GM10266 (cell line): ENCODE results near the gene TRIM72.
"Not testable (repeated sequence)": the region's sequence is repeated elsewhere in the genome, so short reads cannot be mapped to it uniquely, and the experiment has no call there.

ENCODE experiments used
- DNase-seq: peaks from one replicate; pipeline ENCODE4 v3.0.0; 2012; ENCODE audit errors: extremely low spot score
- CTCF ChIP-seq: IDR thresholded peaks from 2 replicates; pipeline ENCODE4 v1.5.1; 2012; ENCODE audit warnings: mild to moderate bottlenecking, low read depth; ENCODE audit not compliant: control insufficient read depth, insufficient read depth; ENCODE audit errors: missing control alignments

The TRIM72 gene

GRCh38 chr16:31229501-31229900 is 15.6 kb downstream of the TRIM72 start:
- no peak for TF ChIP-seq CTCF
- DNase-seq: peak; percentile 14

GRCh38 chr16:31238041-31238440 is 24.1 kb downstream of the TRIM72 start:
- no peak for TF ChIP-seq CTCF
- no peak for DNase-seq

- no peak for DNase-seq
Observed at GRCh38 chr16:31242206-31242605, 28.3 kb downstream of the TRIM72 start.

GRCh38 chr16:31243734-31244670 is 30.1 kb downstream of the TRIM72 start:
- DNase-seq: peak; percentile 35
- TF ChIP-seq CTCF: no peak

More at GRCh38 chr16:31242206-31242605, 28.3 kb downstream of the TRIM72 start:
- no peak for TF ChIP-seq CTCF

- not testable (repeated sequence) for DNase-seq
Observed at GRCh38 chr16:31245598-31245997, 31.7 kb downstream of the TRIM72 start.

- no peak for DNase-seq
- TF ChIP-seq CTCF: no peak
Observed at GRCh38 chr16:31246296-31246695, 32.4 kb downstream of the TRIM72 start.

GRCh38 chr16:31248344-31248743 is 34.4 kb downstream of the TRIM72 start:
- TF ChIP-seq CTCF: no peak
- DNase-seq: no peak
